Measurements from ENCODE around the gene F7. TPM values are rescaled to one million over a fixed set of nuclear protein-coding genes. Genes with fewer than 3 reads are reported as not detected.
A peak's percentile ranks its signal among the peaks of the same experiment; 100 is the strongest.
"Not testable (repeated sequence)": the region's sequence is repeated elsewhere in the genome, so short reads cannot be mapped to it uniquely, and the experiment has no call there.

Gene F7
- total RNA-seq, 4 donors from 2014 or later = not detected

DNA sequence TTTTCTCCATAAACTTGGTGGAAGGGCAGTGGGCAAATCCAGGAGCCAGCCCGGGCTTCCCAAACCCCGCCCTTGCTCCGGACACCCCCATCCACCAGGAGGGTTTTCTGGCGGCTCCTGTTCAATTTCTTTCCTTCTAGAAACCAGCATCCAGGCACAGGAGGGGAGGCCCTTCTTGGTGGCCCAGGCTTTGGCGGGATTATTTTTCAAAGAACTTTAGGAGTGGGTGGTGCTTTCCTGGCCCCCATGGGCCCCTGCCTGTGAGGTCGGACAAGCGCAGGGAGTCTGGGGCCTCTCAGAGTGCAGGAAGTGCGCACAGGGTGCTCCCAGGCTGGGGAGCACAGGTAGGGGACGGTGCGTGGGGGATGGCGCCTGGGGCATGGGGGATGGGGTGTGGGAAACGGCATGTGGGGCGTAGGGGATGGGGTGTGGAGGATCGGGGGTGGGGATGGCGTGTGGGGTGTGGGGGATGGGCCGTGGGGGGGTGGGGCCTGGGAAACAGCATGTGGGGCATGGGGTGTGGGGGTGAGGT lies 396 bp downstream of the F7 start:
- H3K9me3 ChIP-seq = no peaks in the 10 kb centered on the region
- intact Hi-C loops (cut with DNase I) = no loop called here
- TF ChIP-seq, protein P1, sequence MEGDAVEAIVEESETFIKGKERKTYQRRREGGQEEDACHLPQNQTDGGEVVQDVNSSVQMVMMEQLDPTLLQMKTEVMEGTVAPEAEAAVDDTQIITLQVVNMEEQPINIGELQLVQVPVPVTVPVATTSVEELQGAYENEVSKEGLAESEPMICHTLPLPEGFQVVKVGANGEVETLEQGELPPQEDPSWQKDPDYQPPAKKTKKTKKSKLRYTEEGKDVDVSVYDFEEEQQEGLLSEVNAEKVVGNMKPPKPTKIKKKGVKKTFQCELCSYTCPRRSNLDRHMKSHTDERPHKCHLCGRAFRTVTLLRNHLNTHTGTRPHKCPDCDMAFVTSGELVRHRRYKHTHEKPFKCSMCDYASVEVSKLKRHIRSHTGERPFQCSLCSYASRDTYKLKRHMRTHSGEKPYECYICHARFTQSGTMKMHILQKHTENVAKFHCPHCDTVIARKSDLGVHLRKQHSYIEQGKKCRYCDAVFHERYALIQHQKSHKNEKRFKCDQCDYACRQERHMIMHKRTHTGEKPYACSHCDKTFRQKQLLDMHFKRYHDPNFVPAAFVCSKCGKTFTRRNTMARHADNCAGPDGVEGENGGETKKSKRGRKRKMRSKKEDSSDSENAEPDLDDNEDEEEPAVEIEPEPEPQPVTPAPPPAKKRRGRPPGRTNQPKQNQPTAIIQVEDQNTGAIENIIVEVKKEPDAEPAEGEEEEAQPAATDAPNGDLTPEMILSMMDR (IDR thresholded peaks at IDR 0.05) = no peak
- no peak for TF ChIP-seq POLR2A (IDR thresholded peaks at IDR 0.05)
- H3K4me1 ChIP-seq = peaks cover 4 to 13% of the 10 kb centered on the region in 2 donors
- H3K27ac ChIP-seq = no peak overlapping the region
- 50 to 67% methylated on average over 5 to 7 of the region's 16 CpGs for WGBS, 2 donors
- no peak overlapping the region for H3K4me3 ChIP-seq (replicated peaks in 1 of 3)
- H3K36me3 ChIP-seq = no peaks in the 10 kb centered on the region
- DNase-seq = no peak
- H3K27me3 ChIP-seq = peaks cover 17% of the 10 kb centered on the region

DNA sequence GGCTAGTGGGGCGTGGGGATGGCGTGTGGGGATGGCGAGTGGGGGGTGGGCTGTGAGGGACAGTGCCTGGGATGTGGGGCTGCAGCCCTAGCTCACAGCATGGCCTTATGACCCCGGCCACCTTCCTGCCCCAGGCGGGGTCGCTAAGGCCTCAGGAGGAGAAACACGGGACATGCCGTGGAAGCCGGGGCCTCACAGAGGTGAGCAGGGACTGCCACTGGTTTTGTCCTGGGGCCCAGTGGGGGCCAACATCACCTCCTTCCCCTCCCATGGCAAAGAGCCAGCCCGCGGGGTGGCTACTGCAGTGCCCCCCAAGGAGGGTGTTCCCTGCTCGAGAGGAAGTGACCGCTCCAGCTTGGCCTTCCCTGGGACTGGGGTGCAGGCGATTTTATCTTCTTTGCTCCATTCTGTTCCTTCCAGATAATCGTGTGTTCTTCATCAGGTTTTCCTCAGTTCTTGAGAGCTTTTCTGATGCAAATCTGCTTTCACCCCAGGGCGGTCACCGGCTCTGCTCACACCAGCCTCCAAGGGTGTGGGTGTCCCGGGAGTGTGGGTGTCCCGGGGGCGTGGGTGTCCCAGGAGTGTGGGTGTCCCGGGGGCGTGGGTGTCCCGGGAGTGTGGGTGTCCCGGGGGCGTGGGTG lies 1.2 kb downstream of the F7 start:
- WGBS, 2 donors = 66 to 76% methylated on average over 16 to 20 of the region's 25 CpGs
- Histone ChIP-seq H3K9me3 (no peaks in the 10 kb centered on the region), H3K4me1 (peaks cover 4 to 14% of the 10 kb centered on the region in 2 donors), H3K27me3 (peaks cover 18% of the 10 kb centered on the region), H3K4me3 (replicated peaks in 1 of 3) (no peak overlapping the region), H3K27ac (no peak overlapping the region), H3K36me3 (no peaks in the 10 kb centered on the region)
- DNase-seq = no peak
- no peak for TF ChIP-seq POLR2A (IDR thresholded peaks at IDR 0.05)
- TF ChIP-seq, protein P1 (IDR thresholded peaks at IDR 0.05) = no peak
- intact Hi-C loops (cut with DNase I) = no loop called here

DNA sequence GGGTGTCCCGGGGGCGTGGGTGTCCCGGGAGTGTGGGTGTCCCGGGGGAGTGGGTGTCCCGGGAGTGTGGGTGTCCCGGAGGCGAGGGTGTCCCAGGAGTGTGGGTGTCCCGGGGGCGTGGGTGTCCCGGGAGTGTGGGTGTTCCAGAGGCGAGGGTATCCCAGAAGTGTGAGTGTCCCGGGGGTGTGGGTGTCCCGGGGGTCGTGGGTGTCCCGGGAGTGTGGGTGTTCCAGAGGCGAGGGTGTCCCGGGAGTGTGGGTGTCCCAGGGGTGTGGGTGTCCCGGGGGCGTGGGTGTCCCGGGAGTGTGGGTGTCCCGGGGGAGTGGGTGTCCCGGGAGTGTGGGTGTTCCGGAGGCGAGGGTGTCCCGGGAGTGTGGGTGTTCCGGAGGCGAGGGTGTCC lies 2.9 kb downstream of the F7 start:
- Histone ChIP-seq H3K4me1 (peaks cover 4 to 14% of the 10 kb centered on the region in 2 donors), H3K27me3 (peaks cover 18% of the 10 kb centered on the region)
- H3K27ac ChIP-seq; DNase-seq; H3K36me3 ChIP-seq; intact Hi-C loops (cut with DNase I); H3K4me3 ChIP-seq (replicated peaks in 1 of 3); H3K9me3 ChIP-seq: not testable (repeated sequence)
- 97 to 100% methylated on average over 6 to 15 of the region's 27 CpGs for WGBS, 2 donors

DNA sequence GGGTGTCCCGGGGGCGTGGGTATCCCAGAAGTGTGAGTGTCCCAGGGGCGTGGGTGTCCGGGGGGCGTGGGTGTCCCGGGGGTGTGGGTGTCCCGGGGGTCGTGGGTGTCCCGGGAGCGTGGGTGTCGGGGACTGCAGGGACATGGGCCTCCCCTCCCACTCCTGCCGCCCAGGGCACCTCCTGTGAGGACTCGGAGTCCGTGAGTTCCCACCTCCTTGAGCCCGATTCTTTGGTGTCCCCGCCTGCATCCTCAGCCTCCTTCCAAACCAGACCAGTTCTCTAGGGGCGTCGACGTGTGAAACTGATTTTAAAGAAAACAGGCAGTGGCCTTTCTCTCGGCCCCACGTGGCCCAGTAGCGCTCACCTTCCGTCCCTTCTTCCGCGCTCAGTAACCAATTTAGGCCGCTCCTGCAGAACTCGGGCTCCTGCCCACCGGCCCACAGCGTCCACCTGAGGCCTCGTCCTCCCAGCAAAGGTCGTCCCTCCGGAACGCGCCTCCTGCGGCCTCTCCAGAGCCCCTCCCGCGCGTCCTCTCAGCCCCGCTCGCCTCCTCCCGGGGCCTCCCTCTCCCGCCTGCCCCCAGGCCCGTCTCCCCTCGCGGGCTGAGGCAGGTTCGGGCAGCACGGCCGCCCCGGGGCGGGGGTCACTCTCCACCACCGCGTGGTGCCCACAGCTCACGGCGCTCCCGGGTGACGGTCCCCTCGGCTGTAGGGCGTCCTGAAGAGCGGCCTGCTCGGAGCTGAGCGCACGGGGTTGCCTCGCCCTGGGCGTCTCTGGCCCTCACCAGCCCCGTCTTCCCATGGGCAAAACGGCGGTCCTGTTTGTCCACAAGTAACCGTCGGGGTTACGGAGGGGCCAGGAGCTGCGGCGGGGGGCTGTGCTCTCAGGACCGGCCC lies 3.8 kb downstream of the F7 start:
- TF ChIP-seq, protein P1 (IDR thresholded peaks at IDR 0.05) = no peak
- TF ChIP-seq POLR2A (IDR thresholded peaks at IDR 0.05) = no peak
- Histone ChIP-seq H3K36me3 (no peaks in the 10 kb centered on the region), H3K27me3 (peaks cover 18% of the 10 kb centered on the region), H3K4me1 (peaks cover 4 to 14% of the 10 kb centered on the region in 2 donors), H3K27ac (no peak overlapping the region), H3K4me3 (replicated peaks in 1 of 3) (no peak overlapping the region), H3K9me3 (no peaks in the 10 kb centered on the region)
- no peak for DNase-seq
- 38 to 51% methylated on average over 34 to 35 of the region's 73 CpGs for WGBS, 2 donors
- intact Hi-C loops (cut with DNase I) = no loop called here

DNA sequence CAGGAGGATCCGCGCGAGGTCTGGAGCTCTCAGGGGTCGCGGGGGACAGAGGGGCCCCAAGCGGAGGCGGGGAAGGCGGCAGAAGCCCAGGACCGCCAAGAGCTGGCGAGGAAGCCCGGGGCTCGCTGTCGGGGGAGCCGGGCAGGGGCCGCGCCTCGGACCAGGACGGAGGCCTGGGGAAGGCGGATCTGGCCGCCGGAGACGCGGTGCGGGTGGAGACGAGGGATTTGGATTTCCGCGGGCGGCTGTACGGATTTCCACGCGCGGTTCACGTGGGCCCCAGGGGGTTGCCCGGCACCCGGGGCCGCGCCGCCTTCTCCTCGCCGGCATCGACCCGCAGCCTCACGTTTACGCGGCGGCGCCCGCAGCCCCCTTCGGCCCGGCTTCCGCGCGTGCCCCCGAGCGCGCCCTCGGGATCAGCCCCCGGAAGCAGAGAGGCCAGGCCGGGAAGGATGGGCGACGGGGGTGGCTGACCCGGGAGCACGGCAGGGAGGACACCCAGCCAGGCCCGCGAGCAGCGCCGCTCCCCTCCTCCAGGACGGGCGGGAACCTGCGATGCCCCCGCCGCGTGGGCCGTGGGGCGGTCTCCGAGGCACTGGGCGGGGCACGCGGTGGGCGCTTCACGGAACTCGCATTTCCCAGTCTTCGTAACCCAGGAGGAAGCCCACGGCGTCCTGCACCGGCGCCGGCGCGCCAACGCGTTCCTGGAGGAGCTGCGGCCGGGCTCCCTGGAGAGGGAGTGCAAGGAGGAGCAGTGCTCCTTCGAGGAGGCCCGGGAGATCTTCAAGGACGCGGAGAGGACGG lies 4.7 kb downstream of the F7 start:
- no peak for DNase-seq
- Histone ChIP-seq H3K27me3 (peaks cover 18% of the 10 kb centered on the region), H3K36me3 (no peaks in the 10 kb centered on the region), H3K9me3 (no peaks in the 10 kb centered on the region), H3K4me3 (replicated peaks in 1 of 3) (peak overlapping the region in 1 of 3 donors; percentile 34), H3K4me1 (peaks cover 4 to 14% of the 10 kb centered on the region in 2 donors), H3K27ac (no peak overlapping the region)
- intact Hi-C loops (cut with DNase I) = no loop called here
- WGBS, 2 donors = 0 to 2% methylated on average over 1 to 28 of the region's 99 CpGs
- no peak for TF ChIP-seq POLR2A (IDR thresholded peaks at IDR 0.05)
- TF ChIP-seq, protein P1 (IDR thresholded peaks at IDR 0.05) = no peak

Data from thyroid gland (tissue), 4 donors.